GM23248 (cell line): Measurements from ENCODE around the gene MYO16. TPM values are rescaled to one million over a fixed set of nuclear protein-coding genes. Genes with fewer than 3 reads are reported as not detected.
A peak's percentile ranks its signal among the peaks of the same experiment; 100 is the strongest.

Experiments used
- DNase-seq: peaks from one replicate; pipeline ENCODE4 v3.0.0-alpha.2; 2015
- H2AFZ ChIP-seq: fragments of 200-600 bp; sonication (generic); 2 replicates; pipeline ENCODE4 v1.6.1; 2016; ENCODE audit warnings: antibody characterized with exemption
- H3F3A ChIP-seq: fragments of 200-600 bp; sonication (generic); 2 replicates; pipeline ENCODE4 v1.6.1; 2016; ENCODE audit warnings: mild to moderate bottlenecking, antibody characterized with exemption, mixed run types; ENCODE audit not compliant: insufficient read depth
- H3K27ac ChIP-seq: fragments of 200-600 bp; sonication (generic); 2 replicates; pipeline ENCODE4 v1.5.1; 2016; ENCODE audit warnings: mild to moderate bottlenecking
- H3K27me3 ChIP-seq: fragments of 200-600 bp; sonication (generic); replicated peaks from 2 replicates; pipeline ENCODE4 v1.6.1; 2016; ENCODE audit warnings: mild to moderate bottlenecking; ENCODE audit not compliant: insufficient read depth
- H3K36me3 ChIP-seq: fragments of 200-600 bp; sonication (generic); 2 replicates; pipeline ENCODE4 v1.6.1; 2016; ENCODE audit warnings: low read depth, mild to moderate bottlenecking
- H3K4me1 ChIP-seq: fragments of 200-600 bp; sonication (generic); 2 replicates; pipeline ENCODE4 v1.6.1; 2016; ENCODE audit warnings: mild to moderate bottlenecking; ENCODE audit not compliant: insufficient read depth
- H3K4me2 ChIP-seq: fragments of 200-600 bp; sonication (generic); one replicate; pipeline ENCODE4 v1.6.1; 2016; ENCODE audit warnings: mild to moderate bottlenecking; ENCODE audit not compliant: unreplicated experiment
- H3K4me3 ChIP-seq: fragments of 200-600 bp; sonication (generic); 2 replicates; pipeline ENCODE4 v1.5.1; 2016; ENCODE audit warnings: mild to moderate bottlenecking
- H3K79me2 ChIP-seq: fragments of 200-600 bp; sonication (generic); 2 replicates; pipeline ENCODE4 v1.6.1; 2016; ENCODE audit warnings: mild to moderate bottlenecking; ENCODE audit not compliant: insufficient read depth
- H3K9ac ChIP-seq: fragments of 200-600 bp; sonication (generic); 2 replicates; pipeline ENCODE4 v1.6.1; 2016; ENCODE audit warnings: mild to moderate bottlenecking
- H3K9me2 ChIP-seq: fragments of 200-600 bp; sonication (generic); 2 replicates; pipeline ENCODE4 v1.6.1; 2016; ENCODE audit warnings: mixed run types, mild to moderate bottlenecking, moderate library complexity; ENCODE audit not compliant: insufficient read depth
- H3K9me3 ChIP-seq: fragments of 200-600 bp; sonication (generic); one replicate; pipeline ENCODE4 v1.6.1; 2017; ENCODE audit warnings: low read depth
- H4K20me1 ChIP-seq: fragments of 200-600 bp; sonication (generic); 2 replicates; pipeline ENCODE4 v1.6.0; 2016; ENCODE audit not compliant: insufficient read depth
- EZH2 ChIP-seq: fragments of 200-600 bp; sonication (generic); IDR thresholded peaks from 2 replicates; pipeline ENCODE4 v1.6.1; 2018; ENCODE audit warnings: antibody characterized with exemption, mild to moderate bottlenecking; ENCODE audit not compliant: insufficient read depth, poor library complexity, severe bottlenecking
- EZH2phosphoT487 ChIP-seq: fragments of 200-600 bp; sonication (generic); IDR thresholded peaks from 2 replicates; pipeline ENCODE4 v1.6.1; 2018; ENCODE audit warnings: antibody characterized with exemption, moderate library complexity, mild to moderate bottlenecking, low read depth; ENCODE audit not compliant: insufficient read depth
- WGBS, 2 experiments: methylation state at CpG; one replicate each; pipeline ENCODE4 v1.1.6; 2015 to 2017; ENCODE audit warnings: low lambda C conversion rate in 2 of 2, low coverage in 1 of 2; ENCODE audit errors: missing lambda C conversion rate in 2 of 2; 5-methylcytosine and 5-hydroxymethylcytosine counted together
- in situ Hi-C: fragments of 300-500 bp; cut with MboI; formaldehyde crosslinking; loops from 2 replicates; pipeline ENCODE4 v1.15.0; 2020
- polyA plus RNA-seq: library from polyadenylated mRNA; unstranded; fragments of >200 nt; fragmentation: Nextera tagmentation; extraction: Ambion mirVana; gene quantifications from 2 replicates; pipeline ENCODE4 v1.2.1, GENCODE V29; 2016
- total RNA-seq: library from RNA; depleted of rRNA; stranded (reverse); fragments of >200 nt; shearing (Covaris generic); gene quantifications from 2 replicates; pipeline ENCODE4 v1.2.3, GENCODE V29; 2014

Gene MYO16
- total and polyA plus RNA-seq, 2 experiments from 2014 or later = not detected

- peak overlapping the region; percentile 9; the same call in 1 of the 2 replicates for H3K9ac ChIP-seq
Measured at GRCh38 chr13:109180905-109181425, 551.6 kb downstream of the MYO16 start.

GRCh38 chr13:109182777-109183465 is 553.5 kb downstream of the MYO16 start:
- DNase-seq = peak; percentile 28
- H3K4me2 ChIP-seq = no peak overlapping the region
- no peak overlapping the region for H3K4me3 ChIP-seq
- peaks cover 23% of the 10 kb centered on the region for H3K4me1 ChIP-seq
- in situ Hi-C loops = no loop called here
- no peaks in the 10 kb centered on the region for H3K36me3 ChIP-seq
- peaks cover 11% of the 10 kb centered on the region; the same call in 1 of the 2 replicates for H3F3A ChIP-seq
- no peaks in the 10 kb centered on the region for H3K27me3 ChIP-seq
- no peak overlapping the region for H3K27ac ChIP-seq
- H3K9me3 ChIP-seq = no peaks in the 10 kb centered on the region
- no peak overlapping the region for H3K9ac ChIP-seq
- H3K79me2 ChIP-seq = no peaks in the 10 kb centered on the region
- H2AFZ ChIP-seq = 0 out of 2 replicates have a peak overlapping the region, but pooled peaks have one; percentile 2
- WGBS, 2 experiments = 61% methylated on average over 11 of the region's 11 CpGs
- H3K9me2 ChIP-seq = no peaks in the 10 kb centered on the region
- H4K20me1 ChIP-seq = no peaks in the 10 kb centered on the region
- TF ChIP-seq EZH2phosphoT487 (no peak), EZH2 (no peak)

More at GRCh38 chr13:109180905-109181425, 551.6 kb downstream of the MYO16 start:
- Histone ChIP-seq H3F3A (peaks cover 11% of the 10 kb centered on the region; the same call in 1 of the 2 replicates), H3K27ac (peak overlapping the region; percentile 70), H3K4me1 (peaks cover 23% of the 10 kb centered on the region), H3K4me3 (no peak overlapping the region), H2AFZ (peak overlapping the region; percentile 53), H4K20me1 (no peaks in the 10 kb centered on the region), H3K4me2 (peak overlapping the region; percentile 54), H3K79me2 (no peaks in the 10 kb centered on the region), H3K9me3 (no peaks in the 10 kb centered on the region), H3K36me3 (no peaks in the 10 kb centered on the region), H3K27me3 (no peaks in the 10 kb centered on the region), H3K9me2 (no peaks in the 10 kb centered on the region)
- WGBS, 2 experiments = 33 to 37% methylated on average over 4 of the region's 4 CpGs
- DNase-seq = peak; percentile 89
- in situ Hi-C loops = no loop called here
- TF ChIP-seq EZH2phosphoT487 (no peak), EZH2 (no peak)

- no peaks in the 10 kb centered on the region for H3K9me3 ChIP-seq
- peak; percentile 2 for DNase-seq
- H3K9me2 ChIP-seq = no peaks in the 10 kb centered on the region
- in situ Hi-C loops = no loop called here
- no peaks in the 10 kb centered on the region for H3K27me3 ChIP-seq
- no peaks in the 10 kb centered on the region for H3K4me1 ChIP-seq
- no peak overlapping the region for H2AFZ ChIP-seq
- no peak overlapping the region for H3K27ac ChIP-seq
- TF ChIP-seq EZH2 (no peak), EZH2phosphoT487 (no peak)
- no peaks in the 10 kb centered on the region for H3F3A ChIP-seq
- WGBS, 2 experiments = 22 to 34% methylated on average over 3 of the region's 3 CpGs
- no peak overlapping the region for H3K4me3 ChIP-seq
- H3K9ac ChIP-seq = no peak overlapping the region
- no peaks in the 10 kb centered on the region for H3K36me3 ChIP-seq
- H4K20me1 ChIP-seq = no peaks in the 10 kb centered on the region
- H3K79me2 ChIP-seq = no peaks in the 10 kb centered on the region
- H3K4me2 ChIP-seq = no peak overlapping the region
Measured at GRCh38 chr13:109191413-109191812, 562.0 kb downstream of the MYO16 start.

DNA sequence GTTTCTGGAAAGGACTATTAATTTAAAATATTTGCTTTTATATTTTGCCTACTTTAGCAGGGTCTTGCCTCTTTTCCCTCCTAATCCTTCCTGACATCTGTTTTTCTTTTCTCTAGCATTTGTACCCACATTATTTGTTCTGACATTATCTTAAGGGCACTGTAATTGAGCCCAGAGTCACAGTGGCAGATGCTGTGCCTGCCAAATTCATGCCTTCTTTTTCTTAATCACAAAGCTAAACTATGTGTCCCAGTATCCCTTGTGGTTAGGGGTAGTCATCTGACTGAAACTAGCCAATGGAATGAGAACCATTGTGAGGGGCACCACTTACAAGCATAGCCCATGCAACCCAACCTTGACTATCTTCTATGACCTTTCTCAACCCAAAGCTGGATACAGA is 562.9 kb downstream of the MYO16 start:
- no peaks in the 10 kb centered on the region for H4K20me1 ChIP-seq
- no peaks in the 10 kb centered on the region for H3K9me2 ChIP-seq
- no peaks in the 10 kb centered on the region for H3K4me1 ChIP-seq
- no peaks in the 10 kb centered on the region for H3K79me2 ChIP-seq
- H3F3A ChIP-seq = no peaks in the 10 kb centered on the region
- DNase-seq = no peak
- TF ChIP-seq EZH2 = no peak
- no peak for TF ChIP-seq EZH2phosphoT487
- H3K4me2 ChIP-seq = no peak overlapping the region
- H3K36me3 ChIP-seq = no peaks in the 10 kb centered on the region
- H3K9me3 ChIP-seq = no peaks in the 10 kb centered on the region
- in situ Hi-C loops = no loop called here
- no peak overlapping the region for H2AFZ ChIP-seq
- no peak overlapping the region for H3K9ac ChIP-seq
- no peaks in the 10 kb centered on the region for H3K27me3 ChIP-seq
- H3K27ac ChIP-seq = no peak overlapping the region
- no peak overlapping the region for H3K4me3 ChIP-seq
